HepG2 (cell line): ENCODE results near the gene STOML2. TPM values are rescaled to one million over a fixed set of nuclear protein-coding genes. Genes with fewer than 3 reads are reported as not detected.

Source experiments
- ATAC-seq: fragments of 200-7000 bp; cut with Tn5 transposase; 3 replicates; pipeline ENCODE4 v1.9.1; 2020; ENCODE audit warnings: mild to moderate bottlenecking, moderate library complexity
- BruUV-seq: library from RNA; stranded (reverse); fragments of 400-500 nt; replicated peaks from 2 replicates; lab custom pipeline; 2021; lab: Mats Ljungman, UMichigan
- CTCF ChIA-PET: fragments of 300-600 bp; formaldehyde crosslinking; extraction: SDS; loops from one replicate; lab custom pipeline; 2021; ENCODE audit warnings: low total read pairs, inconsistent platforms, low intra/inter-chr PET ratio; lab: Yijun Ruan, JAX
- POLR2A ChIA-PET: fragments of 350-600 bp; sonication (Branson Sonifier 250); formaldehyde crosslinking; loops from one replicate; lab custom pipeline; 2020; ENCODE audit warnings: antibody characterized with exemption, inconsistent platforms; lab: Yijun Ruan, JAX
- DNase-seq: peaks from one replicate; pipeline ENCODE4 v3.0.0-alpha.2; 2015; ENCODE audit warnings: low spot score
- FAIRE-seq: peaks from 3 replicates; lab custom pipeline; 2011; peaks lifted over from hg19 to GRCh38; lab: Jason Lieb, UNC
- H2AFZ ChIP-seq: one replicate; pipeline ENCODE4 v1.6.1; 2011; ENCODE audit warnings: low read length, inconsistent platforms
- H3K27ac ChIP-seq: fragments of 300-600 bp; 3 replicates; pipeline ENCODE4 v1.8.0; 2011; ENCODE audit warnings: mixed run types, mild to moderate bottlenecking, mixed read lengths, low read length, inconsistent platforms; ENCODE audit not compliant: insufficient read depth; ENCODE audit errors: extremely low read length
- H3K27me3 ChIP-seq, 2 experiments: fragments of 200-600 bp in 1 of 2; 2 replicates in 1 of 2; 3 replicates in 1 of 2; pipeline versions ENCODE4 v1.6.0 to v1.8.0; 2011; ENCODE audit warnings: low read length in 2 of 2, mild to moderate bottlenecking in 2 of 2, moderate library complexity in 2 of 2, inconsistent platforms in 1 of 2; ENCODE audit not compliant: insufficient read depth in 2 of 2, control insufficient read depth in 1 of 2
- H3K36me3 ChIP-seq, 2 experiments: fragments of 200-600 bp in 1 of 2; replicated peaks in 1 of 2; 2 replicates in 1 of 2; 3 replicates in 1 of 2; pipeline versions ENCODE4 v1.5.1 to v1.8.0; 2011; ENCODE audit warnings: low read length in 2 of 2, inconsistent platforms in 1 of 2; ENCODE audit not compliant: insufficient read depth in 2 of 2, control insufficient read depth in 1 of 2
- H3K4me1 ChIP-seq: 2 replicates; pipeline ENCODE4 v1.5.1; 2012; ENCODE audit warnings: low read length, inconsistent platforms; ENCODE audit not compliant: insufficient read depth
- H3K4me2 ChIP-seq: 2 replicates; pipeline ENCODE4 v1.6.0; 2011; ENCODE audit warnings: low read depth, low read length, inconsistent platforms
- H3K4me3 ChIP-seq, 3 experiments: fragments of 200-600 bp in 1 of 3; sonication (generic), shearing (Covaris generic) in 1 of 3; replicated peaks in 1 of 3; 2 replicates each; pipeline ENCODE4 v1.5.1; 2011 to 2016; ENCODE audit warnings: low read length in 3 of 3, inconsistent platforms in 2 of 3, low read depth in 2 of 3, mild to moderate bottlenecking in 2 of 3, control low read depth in 1 of 3, mixed read lengths in 1 of 3; ENCODE audit not compliant: insufficient read depth in 1 of 3
- H3K79me2 ChIP-seq: one replicate; pipeline ENCODE4 v1.6.1; 2011; ENCODE audit warnings: low read length, inconsistent platforms; ENCODE audit not compliant: insufficient read depth
- H3K9ac ChIP-seq: 2 replicates; pipeline ENCODE4 v1.6.0; 2011; ENCODE audit warnings: mild to moderate bottlenecking, low read depth, low read length, inconsistent platforms; ENCODE audit not compliant: insufficient read depth
- H3K9me3 ChIP-seq: 2 replicates; pipeline ENCODE4 v1.5.1; 2012; ENCODE audit warnings: mild to moderate bottlenecking, low read length
- H4K20me1 ChIP-seq: 2 replicates; pipeline ENCODE4 v1.6.0; 2011; ENCODE audit warnings: inconsistent platforms, mild to moderate bottlenecking, low read length, moderate library complexity; ENCODE audit not compliant: insufficient read depth
- ASH2L ChIP-seq: fragments of 300-600, 200-600 bp; sonication (generic); IDR thresholded peaks from 2 replicates; pipeline ENCODE4 v1.7.0; 2017; ENCODE audit warnings: low read depth, mild to moderate bottlenecking, moderate library complexity, mixed read lengths, low read length; ENCODE audit not compliant: insufficient read length
- CAMTA2 ChIP-seq: sonication (generic); formaldehyde crosslinking; IDR thresholded peaks from 2 replicates; pipeline ENCODE4 v1.4.0; 2020; ENCODE audit warnings: mild to moderate bottlenecking, missing genetic modification reagents, borderline replicate concordance
- CREB1 ChIP-seq, 2 experiments: fragments of 450-650 bp in 1 of 2; IDR thresholded peaks; 2 replicates each; pipeline ENCODE4 v1.6.1; 2016 to 2017; ENCODE audit warnings: control low read depth in 1 of 2, mild to moderate bottlenecking in 1 of 2, missing compliant biosample characterization in 1 of 2, missing genetic modification characterization in 1 of 2
- DZIP1 ChIP-seq: sonication (generic); formaldehyde crosslinking; IDR thresholded peaks from 2 replicates; pipeline ENCODE4 v1.5.0; 2020; ENCODE audit warnings: mild to moderate bottlenecking, missing genetic modification reagents
- IKZF1 ChIP-seq: fragments of 450-650 bp; IDR thresholded peaks from 2 replicates; pipeline ENCODE4 v1.7.1; 2016
- KDM2A ChIP-seq: sonication (generic); formaldehyde crosslinking; IDR thresholded peaks from 2 replicates; pipeline ENCODE4 v1.4.0; 2020; ENCODE audit warnings: low read depth, missing genetic modification reagents, borderline replicate concordance
- SAFB2 ChIP-seq: sonication (generic); formaldehyde crosslinking; IDR thresholded peaks from 2 replicates; pipeline ENCODE4 v1.5.1; 2020; ENCODE audit warnings: missing genetic modification reagents, low read depth, mild to moderate bottlenecking, borderline replicate concordance
- SP5 ChIP-seq: IDR thresholded peaks from 2 replicates; pipeline ENCODE4 v1.6.1; 2016; ENCODE audit warnings: low read depth, borderline replicate concordance
- THAP8 ChIP-seq: sonication (generic); formaldehyde crosslinking; IDR thresholded peaks from 2 replicates; pipeline ENCODE4 v1.5.1; 2020; ENCODE audit warnings: missing genetic modification reagents, mild to moderate bottlenecking, borderline replicate concordance
- ZBTB7A ChIP-seq: sonication (generic); formaldehyde crosslinking; IDR thresholded peaks from 2 replicates; pipeline ENCODE4 v1.8.0; 2022; ENCODE audit warnings: mild to moderate bottlenecking, missing genetic modification reagents
- ZNF276 ChIP-seq: sonication (generic); formaldehyde crosslinking; IDR thresholded peaks from 2 replicates; pipeline ENCODE4 v1.4.0; 2020; ENCODE audit warnings: mild to moderate bottlenecking, low read depth, missing genetic modification reagents
- ZNF496 ChIP-seq: sonication (generic); formaldehyde crosslinking; IDR thresholded peaks from 2 replicates; pipeline ENCODE4 v1.8.1; 2023; ENCODE audit warnings: mild to moderate bottlenecking, moderate library complexity, missing genetic modification reagents; ENCODE audit not compliant: insufficient replicate concordance
- ZNF839 ChIP-seq: sonication (generic); formaldehyde crosslinking; IDR thresholded peaks from 2 replicates; pipeline ENCODE4 v1.4.0; 2020; ENCODE audit warnings: missing genetic modification reagents, mild to moderate bottlenecking, borderline replicate concordance
- WGBS: methylation state at CpG from one replicate; pipeline ENCODE4 v1.1.6; 2017; ENCODE audit warnings: low lambda C conversion rate; 5-methylcytosine and 5-hydroxymethylcytosine counted together
- in situ Hi-C: cut with HindIII; loops from 2 replicates; pipeline ENCODE4 v1.10.0; 2017; ENCODE audit warnings: low pct_unique_long_range_greater_than_20kb; ENCODE audit not compliant: extremely low pct_ligation_motif_present
- intact Hi-C: fragments of 100-400 bp; cut with micrococcal nuclease; formaldehyde crosslinking; loops from one replicate; pipeline ENCODE4 v1.10.0; 2022; ENCODE audit not compliant: unreplicated experiment
- polyA plus RNA-seq, 8 experiments: library from polyadenylated mRNA; depleted of rRNA in 3 of 8; stranded (reverse) in 7 of 8; unstranded in 1 of 8; fragments of >200 nt; fragmentation: Illumina TruSeq in 4 of 8; extraction: Trizol in 4 of 8; gene quantifications; 2 replicates each; pipeline versions ENCODE4 v1.2.1 to v1.2.3, GENCODE V29; 2011 to 2016; ENCODE audit warnings: low read depth in 4 of 8, missing spikeins in 1 of 8, mixed read lengths in 1 of 8; ENCODE audit not compliant: insufficient read depth in 1 of 8
- total RNA-seq, 5 experiments: library from RNA; depleted of rRNA; stranded (reverse); fragments of >200 nt; fragmentation: Illumina TruSeq; extraction: Trizol; gene quantifications; 2 replicates each; pipeline ENCODE4 v1.2.3, GENCODE V29; 2016; ENCODE audit warnings: low read depth in 1 of 5

Gene STOML2
- total and polyA plus RNA-seq, 2 of the 13 experiments (the other 11 are each of a cell fraction or from before 2014, with no cell fraction given): 245 to 250 TPM

GRCh38 chr9:35105126-35105525 lies 2.2 kb upstream of the STOML2 start:
- no peaks in the 10 kb centered on the region; a peak in 1 of 5 replicates for H3K27me3 ChIP-seq
- H4K20me1 ChIP-seq: no peaks in the 10 kb centered on the region
- no peaks in the 10 kb centered on the region for H3K9me3 ChIP-seq
- peaks cover 7 to 19% of the 10 kb centered on the region in 2 experiments; a peak in 4 of 5 replicates for H3K36me3 ChIP-seq
- no peak for FAIRE-seq
- no peak for DNase-seq
- H3K27ac ChIP-seq: no peak overlapping the region
- no peak for ATAC-seq
- H2AFZ ChIP-seq: no peak overlapping the region
- ChIA-PET POLR2A (no interaction called here), CTCF (no interaction called here)
- H3K4me3 ChIP-seq: no peak overlapping the region
- peaks cover 16% of the 10 kb centered on the region for H3K79me2 ChIP-seq
- in situ Hi-C loops (no loop called here), intact Hi-C loops (no loop called here)
- no peak overlapping the region for H3K4me2 ChIP-seq
- WGBS: 93% methylated on average over 12 of the region's 12 CpGs
- TF ChIP-seq THAP8 (CRISPR knock-in tag) (no peak), SAFB2 (CRISPR knock-in tag) (no peak), KDM2A (CRISPR knock-in tag) (no peak), DZIP1 (CRISPR knock-in tag) (no peak), ZNF496 (CRISPR knock-in tag) (no peak), ZNF276 (no peak), CREB1 (IDR thresholded peaks at IDR 0.05) (no peak), CREB1 (CRISPR knock-in tag; IDR thresholded peaks at IDR 0.05) (no peak), CAMTA2 (CRISPR knock-in tag) (no peak), IKZF1 (no peak), ZNF839 (CRISPR knock-in tag) (no peak), SP5 (CRISPR knock-in tag) (no peak), ASH2L (no peak), ZBTB7A (CRISPR knock-in tag) (no peak)
- no peak overlapping the region for H3K9ac ChIP-seq
- peaks cover 23% of the 10 kb centered on the region for H3K4me1 ChIP-seq
- BruUV-seq: no TSS peak
